A172 (cell line): ENCODE results near the gene GNA14. TPM values are rescaled to one million over a fixed set of nuclear protein-coding genes. Genes with fewer than 3 reads are reported as not detected.
"Not testable (repeated sequence)": the region's sequence is repeated elsewhere in the genome, so short reads cannot be mapped to it uniquely, and the experiment has no call there.

Experiments
- DNase-seq: peaks from one replicate; pipeline ENCODE4 v3.0.0-alpha.2; 2015; ENCODE audit warnings: low spot score
- total RNA-seq: library from RNA; depleted of rRNA; stranded (reverse); fragments of >200 nt; shearing (Covaris generic); gene quantifications from 2 replicates; pipeline ENCODE4 v1.2.3, GENCODE V29; 2014

GNA14 gene
- total RNA-seq, 1 experiment from 2014 or later = not detected

- no peak for DNase-seq
Measured at GRCh38 chr9:77643871-77644270, 4.3 kb downstream of the GNA14 start.

DNA sequence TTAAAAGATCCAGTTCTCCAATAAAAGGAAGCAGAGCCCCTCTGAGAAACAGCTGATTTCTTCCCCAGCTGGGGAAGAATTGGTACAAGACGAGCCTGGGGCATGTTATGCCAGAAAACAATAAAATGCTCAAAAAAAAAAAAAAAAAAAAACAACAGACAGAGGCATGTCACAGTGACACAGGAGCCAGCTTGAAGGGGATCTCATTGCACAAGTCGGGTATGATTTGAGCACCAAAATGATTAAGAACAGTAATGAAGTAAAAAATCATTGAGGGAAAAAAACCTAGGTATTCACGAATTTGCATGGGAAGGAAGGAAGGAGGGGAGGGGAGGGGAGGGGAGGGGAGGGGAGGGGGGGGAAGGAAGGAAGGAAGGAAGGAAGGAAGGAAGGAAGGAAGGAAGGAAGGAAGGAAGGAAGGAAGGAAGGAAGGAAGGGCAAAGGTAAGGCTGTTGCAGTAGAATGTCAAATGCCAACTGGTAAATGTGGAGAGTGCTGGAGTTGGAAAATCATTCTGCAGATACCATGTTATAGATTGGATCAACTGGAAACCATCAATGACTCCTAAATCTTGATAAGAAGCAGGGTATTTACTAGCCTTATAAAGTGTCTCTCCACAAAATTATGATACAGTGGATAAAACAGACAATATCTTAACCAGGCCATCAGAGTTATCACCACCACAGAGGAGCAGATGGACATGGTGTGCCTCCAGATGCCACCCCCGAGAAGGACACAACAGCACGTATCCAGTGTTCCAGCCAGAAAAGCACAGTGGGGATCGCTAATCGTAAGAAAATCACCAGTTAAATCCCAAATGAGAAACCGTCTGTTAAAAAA, 7.2 kb downstream of the GNA14 start:
- no peak for DNase-seq

DNA sequence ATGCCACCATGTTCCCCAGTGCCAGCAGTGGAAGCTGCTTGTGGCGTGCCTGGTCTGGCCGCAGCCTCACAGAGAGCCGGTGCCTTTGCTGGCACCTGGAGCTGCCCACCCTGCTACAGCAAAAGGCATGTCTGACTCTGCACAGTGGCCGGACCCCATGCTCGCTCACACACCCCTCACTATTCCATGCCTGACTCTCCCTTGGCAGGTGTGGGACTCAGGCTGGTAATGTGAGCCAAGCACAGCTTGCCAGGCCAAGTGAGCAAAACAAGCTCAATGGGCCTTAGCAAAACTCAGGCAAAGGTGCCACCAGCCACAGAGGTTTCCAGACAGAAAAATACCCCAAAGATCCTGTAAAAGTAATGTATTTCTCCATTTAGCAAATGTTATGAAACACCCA, 15.5 kb downstream of the GNA14 start:
- no peak for DNase-seq

GRCh38 chr9:77628864-77629263, 19.3 kb downstream of the GNA14 start:
- not testable (repeated sequence) for DNase-seq

GRCh38 chr9:77616191-77616590, 31.9 kb downstream of the GNA14 start:
- DNase-seq = no peak

- no peak for DNase-seq
Measured at GRCh38 chr9:77614645-77615044, 33.5 kb downstream of the GNA14 start.

DNA sequence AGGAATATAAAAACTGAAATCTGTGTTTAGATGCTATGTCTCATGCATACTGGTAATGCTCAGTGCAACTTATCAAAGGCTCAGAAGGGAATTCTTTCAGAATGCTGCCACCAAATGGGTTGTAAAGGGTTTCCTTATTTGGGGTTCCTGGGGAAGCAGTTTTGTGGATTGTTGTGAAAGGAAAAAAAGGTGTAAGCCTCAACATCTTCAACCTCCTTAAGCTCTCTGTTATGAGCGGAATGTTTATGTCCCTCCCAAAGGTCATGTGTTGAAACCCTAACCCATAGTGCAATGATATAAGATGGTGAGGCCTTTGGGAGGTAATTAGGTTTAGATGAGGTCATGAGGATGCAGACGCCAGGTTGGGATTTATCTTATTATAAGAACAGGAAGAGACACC, 41.6 kb downstream of the GNA14 start:
- DNase-seq = no peak

- no peak for DNase-seq
Measured at GRCh38 chr9:77605449-77606220, 42.5 kb downstream of the GNA14 start.

DNA sequence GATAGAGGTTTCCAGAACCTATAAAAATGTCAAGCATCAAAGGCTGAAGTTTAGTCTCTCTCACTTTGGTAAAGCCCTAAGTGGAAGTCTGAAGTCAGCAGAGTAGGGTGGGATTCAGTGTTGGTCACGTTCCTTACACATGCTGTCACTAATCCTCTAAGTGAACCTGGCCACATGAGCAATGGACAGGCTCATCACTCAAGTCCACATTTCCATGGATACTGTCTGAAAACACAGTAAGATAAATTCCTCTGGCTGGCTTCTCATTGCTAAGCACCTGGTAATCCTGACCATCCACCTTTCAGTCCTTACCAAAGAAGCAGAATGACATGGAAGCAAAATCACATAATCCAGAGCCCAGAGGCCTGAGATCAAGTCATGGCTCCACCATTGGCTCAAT, 43.8 kb downstream of the GNA14 start:
- DNase-seq = no peak

DNA sequence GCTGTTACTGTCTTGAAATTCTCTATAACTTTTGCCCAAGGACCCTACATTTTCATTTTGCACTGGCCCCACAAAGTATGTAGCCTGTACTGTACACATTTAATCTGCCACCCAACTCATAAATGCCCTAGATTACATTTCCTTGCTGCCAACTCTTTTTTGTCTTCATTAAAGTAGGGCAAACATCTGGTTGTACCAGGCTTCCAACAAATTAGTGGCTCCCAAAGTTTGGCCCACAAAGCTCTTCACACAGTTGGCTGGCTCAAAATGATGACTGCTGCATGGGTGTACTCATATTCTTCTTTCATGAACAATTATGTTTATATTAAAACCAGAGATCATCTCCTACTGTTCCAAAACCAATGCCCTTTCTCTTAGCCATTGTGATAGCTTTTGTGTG, 45.3 kb downstream of the GNA14 start:
- DNase-seq = no peak

DNA sequence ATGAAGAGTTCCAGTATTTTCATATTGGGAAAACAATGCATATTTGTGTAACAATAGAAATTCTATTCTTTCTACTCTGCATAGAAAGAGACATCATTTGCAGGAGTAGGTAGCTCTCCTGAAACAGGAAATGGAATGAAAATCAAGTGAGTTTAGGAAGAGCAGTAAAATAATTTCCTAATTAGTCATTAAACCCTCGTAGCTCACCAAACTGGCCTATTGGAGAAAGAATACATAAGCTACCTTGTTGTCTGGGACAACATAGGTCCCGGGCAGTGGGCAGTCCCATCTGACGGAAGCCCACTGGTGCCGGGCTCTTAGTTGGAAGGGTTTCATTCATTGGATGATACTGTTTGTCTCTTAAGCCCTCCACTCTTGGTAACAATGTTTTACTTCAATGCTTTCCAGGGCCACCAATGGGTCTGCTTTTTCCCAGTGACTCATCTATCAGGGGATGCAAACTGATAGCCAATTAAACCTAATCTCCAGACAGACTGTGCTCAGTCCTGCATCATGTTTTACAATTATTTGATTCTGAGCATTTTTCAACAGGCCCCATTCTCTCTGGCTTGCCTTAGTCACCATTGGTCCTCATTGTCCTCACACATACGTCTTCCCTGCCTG, 46.5 kb downstream of the GNA14 start:
- no peak for DNase-seq

- DNase-seq = no peak
Measured at GRCh38 chr9:77600810-77601209, 47.3 kb downstream of the GNA14 start.

DNA sequence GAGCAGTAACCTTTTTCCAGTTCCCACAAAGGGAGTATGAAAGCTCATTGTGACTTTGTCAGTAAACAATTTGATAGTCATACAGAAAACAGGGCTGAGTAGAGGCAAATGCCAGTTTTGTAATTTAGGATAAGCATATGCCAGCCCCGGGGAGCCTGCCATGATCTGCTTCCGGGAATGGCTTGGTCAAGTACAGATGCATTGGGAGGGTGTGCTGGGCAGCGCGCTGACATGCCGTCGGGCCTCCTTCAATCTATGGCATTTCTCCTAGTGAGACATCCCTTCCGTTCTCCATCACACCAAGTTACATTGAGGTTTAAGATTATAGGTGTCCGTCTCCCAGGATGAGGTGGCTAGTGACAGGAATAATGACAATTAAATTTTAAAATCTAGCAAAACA, 48.6 kb downstream of the GNA14 start:
- DNase-seq = no peak

GRCh38 chr9:77598991-77599390, 49.1 kb downstream of the GNA14 start:
- no peak for DNase-seq

- DNase-seq = peak; percentile 28
Measured at GRCh38 chr9:77598524-77598923, 49.6 kb downstream of the GNA14 start.

- DNase-seq = no peak
Measured at GRCh38 chr9:77597057-77597456, 51.1 kb downstream of the GNA14 start.

DNA sequence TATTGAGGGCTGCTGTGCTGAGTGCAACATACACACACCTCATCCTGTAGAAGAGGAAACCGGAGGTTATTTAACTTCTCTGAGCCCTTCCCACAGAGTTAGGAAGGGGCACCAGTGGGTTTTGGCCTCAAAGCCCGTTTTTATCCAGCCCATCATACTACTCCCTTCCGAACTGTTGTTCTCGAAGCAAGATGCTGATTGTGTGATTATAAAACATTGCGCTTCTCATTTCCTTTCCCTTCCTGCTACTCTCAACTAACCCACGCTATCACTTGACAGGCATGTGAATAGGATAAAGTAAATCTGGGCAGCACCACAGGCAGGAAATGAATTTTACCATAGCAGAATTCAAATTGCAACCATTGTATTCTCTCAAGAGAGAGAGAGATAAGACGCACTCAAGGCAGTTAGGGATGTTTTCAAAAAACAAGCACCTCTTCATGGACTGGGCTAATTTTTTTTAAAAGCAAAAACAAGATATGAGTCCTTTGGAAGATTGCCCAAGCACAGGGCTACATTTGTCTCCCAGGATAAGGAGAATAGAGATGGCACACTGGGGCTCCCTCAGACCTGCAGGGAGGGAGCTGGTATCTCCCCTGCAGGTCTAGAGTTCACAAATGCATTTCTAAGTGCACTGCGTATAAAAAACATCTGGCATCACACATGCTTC, 52.6 kb downstream of the GNA14 start:
- DNase-seq = no peak

DNA sequence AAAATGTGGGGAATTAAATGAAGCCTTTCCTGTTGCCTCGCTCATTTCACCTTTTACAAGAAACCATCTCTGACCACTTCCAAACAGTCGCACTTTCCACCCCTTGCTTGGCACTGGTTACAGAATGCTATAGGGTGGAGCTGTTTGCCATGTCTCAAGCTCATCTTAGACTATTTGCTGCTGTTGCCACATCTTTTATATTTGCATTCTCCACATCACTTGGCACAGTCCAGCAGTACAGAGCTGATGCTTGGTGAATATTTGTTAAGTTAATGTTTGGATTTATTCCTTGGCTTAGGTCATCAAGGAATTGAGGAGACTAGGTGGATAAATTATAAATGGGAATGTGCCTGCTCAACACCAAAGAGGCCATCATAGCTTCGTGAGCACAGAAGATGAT, 53.2 kb downstream of the GNA14 start:
- no peak for DNase-seq

DNA sequence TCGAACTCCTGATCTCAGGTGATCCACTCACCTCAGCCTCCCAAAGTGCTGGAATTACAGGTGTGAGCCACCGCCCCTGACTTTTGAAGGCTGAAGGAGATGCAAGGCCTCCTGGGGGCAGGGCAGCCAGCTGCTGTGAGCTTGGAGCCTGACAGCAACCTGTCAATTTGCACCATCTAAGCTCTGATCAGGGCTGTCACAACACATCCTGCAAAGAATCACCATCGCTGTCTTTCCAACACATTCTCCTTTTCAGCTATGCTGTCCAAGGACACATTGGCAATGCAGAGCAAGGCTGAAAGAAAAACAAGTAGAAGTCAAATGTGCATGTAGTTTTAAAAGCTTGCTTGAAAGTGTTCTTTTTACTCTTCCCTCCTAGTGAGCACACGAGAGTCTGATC, 54.6 kb downstream of the GNA14 start:
- no peak for DNase-seq

- no peak for DNase-seq
Measured at GRCh38 chr9:77592476-77592875, 55.6 kb downstream of the GNA14 start.

- DNase-seq = no peak
Measured at GRCh38 chr9:77589046-77589795, 58.9 kb downstream of the GNA14 start.
